Neuronal stem cell (in vitro differentiated cells): ENCODE data around the gene CTNND2.
"Not testable (repeated sequence)": the region's sequence is repeated elsewhere in the genome, so short reads cannot be mapped to it uniquely, and the experiment has no call there.

ENCODE experiments used
- DNase-seq: peaks from one replicate; pipeline ENCODE4 v3.0.0-alpha.2; 2013; ENCODE audit warnings: low spot score
- H2AFZ ChIP-seq: one replicate; pipeline ENCODE4 v1.6.1; 2013; ENCODE audit warnings: mild to moderate bottlenecking, low read length, inconsistent platforms
- H2AK5ac ChIP-seq: 2 replicates; pipeline ENCODE4 v1.6.1; 2013; ENCODE audit warnings: low read depth, mild to moderate bottlenecking, inconsistent platforms, low read length, moderate library complexity, mixed read lengths
- H2BK120ac ChIP-seq: 2 replicates; pipeline ENCODE4 v1.6.1; 2013; ENCODE audit warnings: low read depth, mild to moderate bottlenecking, inconsistent platforms, low read length, moderate library complexity, mixed read lengths
- H2BK12ac ChIP-seq: one replicate; pipeline ENCODE4 v1.6.1; 2013; ENCODE audit warnings: low read length, inconsistent platforms
- H2BK15ac ChIP-seq: 2 replicates; pipeline ENCODE4 v1.6.1; 2013; ENCODE audit warnings: mild to moderate bottlenecking, low read length, inconsistent platforms, mixed read lengths
- H2BK5ac ChIP-seq: one replicate; pipeline ENCODE4 v1.6.1; 2013; ENCODE audit warnings: inconsistent platforms, mild to moderate bottlenecking, low read length, moderate library complexity
- H3K14ac ChIP-seq: one replicate; pipeline ENCODE4 v1.6.1; 2013; ENCODE audit warnings: low read length, inconsistent platforms
- H3K18ac ChIP-seq: 2 replicates; pipeline ENCODE4 v1.6.1; 2013; ENCODE audit warnings: low read length, inconsistent platforms
- H3K23ac ChIP-seq: 2 replicates; pipeline ENCODE4 v1.6.1; 2013; ENCODE audit warnings: low read depth, mild to moderate bottlenecking, mixed read lengths, low read length, inconsistent platforms; ENCODE audit not compliant: poor library complexity
- H3K27ac ChIP-seq: replicated peaks from 3 replicates; pipeline ENCODE4 v1.5.1; 2013; ENCODE audit warnings: low read length, inconsistent platforms
- H3K27me3 ChIP-seq, 3 experiments: 2 replicates each; pipeline ENCODE4 v1.6.1; 2013; ENCODE audit warnings: low read length in 3 of 3, mild to moderate bottlenecking in 2 of 3, inconsistent platforms in 1 of 3, low read depth in 1 of 3, mixed read lengths in 1 of 3, moderate library complexity in 1 of 3; ENCODE audit not compliant: control insufficient read depth in 3 of 3, insufficient read depth in 3 of 3
- H3K36me3 ChIP-seq, 2 donors: replicated peaks in 1 of 2; 2 replicates each; pipeline ENCODE4 v1.6.1; 2013; ENCODE audit warnings: low read length in 2 of 2; ENCODE audit not compliant: control insufficient read depth in 2 of 2, insufficient read depth in 2 of 2
- H3K4ac ChIP-seq: 2 replicates; pipeline ENCODE4 v1.6.1; 2013; ENCODE audit warnings: inconsistent platforms, mild to moderate bottlenecking, low read length, moderate library complexity
- H3K4me1 ChIP-seq, 2 donors: 1 replicate in 1 of 2; 2 replicates in 1 of 2; pipeline ENCODE4 v1.6.1; 2013; ENCODE audit warnings: low read length in 2 of 2, low read depth in 1 of 2; ENCODE audit not compliant: control insufficient read depth in 2 of 2, insufficient read depth in 1 of 2
- H3K4me2 ChIP-seq: one replicate; pipeline ENCODE4 v1.6.1; 2013; ENCODE audit warnings: mild to moderate bottlenecking, low read length, inconsistent platforms; ENCODE audit not compliant: insufficient read depth, poor library complexity, severe bottlenecking
- H3K4me3 ChIP-seq, 2 donors: 2 replicates each; pipeline ENCODE4 v1.5.1; 2013; ENCODE audit warnings: low read length in 2 of 2, mild to moderate bottlenecking in 2 of 2, inconsistent platforms in 1 of 2, moderate library complexity in 1 of 2
- H3K79me1 ChIP-seq: one replicate; pipeline ENCODE4 v1.6.1; 2013; ENCODE audit warnings: low read depth, mild to moderate bottlenecking, inconsistent platforms, low read length, moderate library complexity
- H3K9ac ChIP-seq: one replicate; pipeline ENCODE4 v1.6.1; 2013; ENCODE audit warnings: mild to moderate bottlenecking, low read depth, low read length, inconsistent platforms; ENCODE audit not compliant: poor library complexity
- H3K9me3 ChIP-seq, 2 donors: replicated peaks in 1 of 2; 2 replicates each; pipeline versions ENCODE3 to v1.6.1; 2013; ENCODE audit warnings: low read length in 2 of 2, mild to moderate bottlenecking in 2 of 2, inconsistent platforms in 1 of 2, low read depth in 1 of 2, mixed read lengths in 1 of 2, moderate library complexity in 1 of 2; ENCODE audit not compliant: control insufficient read depth in 2 of 2, insufficient read depth in 1 of 2
- H4K8ac ChIP-seq: one replicate; pipeline ENCODE4 v1.6.1; 2013; ENCODE audit warnings: low read depth, mild to moderate bottlenecking, inconsistent platforms, low read length, moderate library complexity
- H4K91ac ChIP-seq: one replicate; pipeline ENCODE4 v1.6.1; 2013; ENCODE audit warnings: low read length, low read depth, mild to moderate bottlenecking, inconsistent platforms; ENCODE audit not compliant: poor library complexity
- WGBS, 2 donors: extraction: QIAGEN DNeasy Blood & Tissue Kit; methylation state at CpG; one replicate each; pipeline ENCODE4 v1.1.7; 2013; ENCODE audit warnings: missing lambda C conversion rate in 2 of 2, mixed read lengths in 1 of 2; ENCODE audit not compliant: insufficient read length in 2 of 2, insufficient replicate concordance in 1 of 2; ENCODE audit errors: extremely low coverage in 2 of 2; 5-methylcytosine and 5-hydroxymethylcytosine counted together

CTNND2 gene

DNA sequence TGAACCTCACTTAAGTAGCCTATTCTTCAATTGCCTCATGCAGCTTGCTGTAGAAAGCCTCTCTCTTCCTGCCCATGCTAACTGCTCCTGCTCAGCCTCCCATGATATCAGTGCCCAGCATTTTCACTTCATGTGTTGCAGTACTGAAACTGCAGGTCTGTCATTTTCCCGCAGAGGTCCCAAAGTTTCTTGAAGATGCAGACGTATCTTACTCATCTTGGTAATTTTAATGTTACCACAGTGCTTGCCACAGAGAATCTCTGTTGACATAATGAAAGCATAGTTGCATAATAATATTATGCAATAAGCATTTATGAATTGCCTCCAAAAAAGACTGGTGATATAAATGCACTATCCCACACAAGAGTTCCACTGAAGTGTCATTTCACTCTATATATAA lies 582.1 kb downstream of the CTNND2 start:
- H3K79me1 ChIP-seq = no peaks in the 10 kb centered on the region
- H3K9ac ChIP-seq = no peak overlapping the region
- no peak overlapping the region for H3K23ac ChIP-seq
- no peak overlapping the region for H2BK5ac ChIP-seq
- no peak overlapping the region for H2BK15ac ChIP-seq
- WGBS, 2 donors = no CpG with 5 or more reads among the region's 2 CpGs
- no peak overlapping the region for H3K4ac ChIP-seq
- H3K4me2 ChIP-seq = no peak overlapping the region
- H4K91ac ChIP-seq = no peak overlapping the region
- no peak overlapping the region for H2BK12ac ChIP-seq
- H3K27me3 ChIP-seq = no peaks in the 10 kb centered on the region
- H2AK5ac ChIP-seq = no peak overlapping the region
- H3K14ac ChIP-seq = no peak overlapping the region
- no peak for DNase-seq
- no peak overlapping the region for H3K4me3 ChIP-seq
- H3K18ac ChIP-seq = no peak overlapping the region
- no peak overlapping the region for H4K8ac ChIP-seq
- peaks cover 0 to 4% of the 10 kb centered on the region in 2 donors for H3K36me3 ChIP-seq
- H2AFZ ChIP-seq = no peak overlapping the region
- peaks cover 0 to 11% of the 10 kb centered on the region in 2 donors for H3K9me3 ChIP-seq
- H3K4me1 ChIP-seq = peaks cover 12 to 29% of the 10 kb centered on the region in 2 donors
- H2BK120ac ChIP-seq = no peak overlapping the region
- no peak overlapping the region for H3K27ac ChIP-seq

DNA sequence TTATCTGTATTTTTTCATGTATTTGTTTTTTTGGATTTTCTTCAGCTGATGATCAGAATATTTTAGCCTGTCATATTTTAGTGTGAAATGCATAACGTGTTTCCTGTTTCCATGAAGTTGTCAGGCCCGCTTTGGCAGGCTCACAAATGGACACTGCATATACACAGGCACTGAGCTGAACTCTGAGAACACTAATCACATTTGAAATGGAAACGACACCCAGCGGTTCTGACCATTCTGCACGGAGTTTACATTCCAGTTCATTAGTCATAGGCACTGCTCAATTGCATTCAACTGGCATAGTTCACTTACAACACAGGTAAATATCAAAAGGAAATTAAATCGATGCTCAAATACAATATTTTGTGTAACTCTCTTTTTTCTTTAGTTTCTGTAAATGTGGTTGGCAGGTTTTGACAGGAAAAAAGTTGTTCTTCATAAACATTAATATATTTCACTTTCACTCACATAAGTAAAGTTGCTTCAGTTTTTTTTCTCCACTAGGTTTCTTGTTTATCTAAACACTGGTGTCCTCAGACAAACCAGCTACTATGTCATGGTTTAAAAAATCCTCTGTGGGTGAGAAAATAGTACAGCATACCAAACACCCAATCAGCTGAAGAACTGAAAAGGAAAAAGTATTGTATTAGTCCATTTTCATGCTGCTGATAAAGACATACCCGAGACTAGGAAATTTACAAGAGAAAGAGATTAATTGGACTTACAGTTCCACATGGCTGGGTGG lies 584.2 kb downstream of the CTNND2 start:
- no peak overlapping the region for H2BK120ac ChIP-seq
- H3K79me1 ChIP-seq = no peaks in the 10 kb centered on the region
- H2AK5ac ChIP-seq = no peak overlapping the region
- H2BK12ac ChIP-seq = no peak overlapping the region
- no peak overlapping the region for H2BK15ac ChIP-seq
- H3K4ac ChIP-seq = no peak overlapping the region
- DNase-seq = no peak
- no CpG with 5 or more reads among the region's 7 CpGs for WGBS, 2 donors
- H3K4me3 ChIP-seq = no peak overlapping the region
- H3K27me3 ChIP-seq = no peaks in the 10 kb centered on the region
- no peak overlapping the region for H4K8ac ChIP-seq
- no peak overlapping the region for H3K18ac ChIP-seq
- H2AFZ ChIP-seq = no peak overlapping the region
- H3K9me3 ChIP-seq = peaks cover 0 to 5% of the 10 kb centered on the region in 2 donors
- H2BK5ac ChIP-seq = no peak overlapping the region
- H4K91ac ChIP-seq = no peak overlapping the region
- H3K27ac ChIP-seq = no peak overlapping the region
- H3K4me2 ChIP-seq = no peak overlapping the region
- H3K14ac ChIP-seq = no peak overlapping the region
- H3K4me1 ChIP-seq = peaks cover 2 to 12% of the 10 kb centered on the region in 2 donors
- peaks cover 0 to 4% of the 10 kb centered on the region in 2 donors for H3K36me3 ChIP-seq
- H3K23ac ChIP-seq = no peak overlapping the region
- H3K9ac ChIP-seq = no peak overlapping the region

DNA sequence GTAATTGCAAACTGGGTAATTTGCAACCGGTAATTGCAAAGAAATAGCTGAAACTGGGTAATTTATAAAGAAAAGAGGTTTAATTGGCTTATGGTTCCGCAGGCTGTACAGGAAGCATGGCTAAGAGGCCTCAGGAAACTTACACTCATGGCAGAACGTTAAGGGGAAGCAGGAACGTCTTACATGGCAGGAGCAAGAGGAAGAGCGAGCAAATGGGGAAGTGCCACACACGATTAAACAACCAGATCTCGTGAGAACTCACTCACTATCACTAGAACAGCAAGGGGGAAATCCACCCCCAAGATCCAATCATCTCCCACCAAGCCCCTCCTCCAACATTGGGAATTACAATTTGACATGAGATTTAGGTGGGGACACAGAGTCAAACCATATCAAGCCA lies 590.6 kb downstream of the CTNND2 start:
- WGBS, 2 donors = no CpG with 5 or more reads among the region's 7 CpGs
- H2AFZ ChIP-seq, H3K9ac ChIP-seq, H3K9me3 ChIP-seq, H2BK15ac ChIP-seq, H2AK5ac ChIP-seq, H3K23ac ChIP-seq, H4K91ac ChIP-seq, H3K4me3 ChIP-seq, DNase-seq, H3K4ac ChIP-seq, H3K79me1 ChIP-seq, H3K18ac ChIP-seq, H2BK5ac ChIP-seq, H4K8ac ChIP-seq, H3K27ac ChIP-seq, H3K4me1 ChIP-seq, H3K14ac ChIP-seq, H3K27me3 ChIP-seq, H2BK120ac ChIP-seq, H3K4me2 ChIP-seq, H2BK12ac ChIP-seq: not testable (repeated sequence)
- peaks cover 0 to 11% of the 10 kb centered on the region in 2 donors for H3K36me3 ChIP-seq

DNA sequence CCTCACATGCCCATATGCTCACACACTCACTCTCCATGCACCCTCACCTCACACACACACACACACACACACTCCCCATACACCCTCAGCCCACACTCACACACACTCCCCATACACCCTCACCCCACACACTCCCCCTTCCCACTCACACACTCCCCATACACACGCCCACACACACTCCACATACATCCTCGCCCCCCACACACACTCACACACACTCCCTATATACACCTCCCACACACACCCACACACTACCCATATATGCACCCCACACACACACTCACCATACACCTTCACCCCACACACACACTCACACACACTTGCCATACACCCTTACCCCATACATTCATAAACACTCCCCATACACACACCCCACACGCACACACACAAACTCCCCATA lies 592.5 kb downstream of the CTNND2 start:
- no peak overlapping the region for H2AFZ ChIP-seq
- H3K36me3 ChIP-seq = peaks cover 0 to 7% of the 10 kb centered on the region in 2 donors
- 100% methylated on average over 1 to 3 of the region's 3 CpGs for WGBS, 2 donors
- no peak overlapping the region for H2AK5ac ChIP-seq
- no peaks in the 10 kb centered on the region for H3K27me3 ChIP-seq
- DNase-seq = no peak
- peak overlapping the region; percentile 97 for H3K14ac ChIP-seq
- no peak overlapping the region for H3K4ac ChIP-seq
- no peaks in the 10 kb centered on the region for H3K79me1 ChIP-seq
- H2BK120ac ChIP-seq = no peak overlapping the region
- H3K9ac ChIP-seq = no peak overlapping the region
- H3K23ac ChIP-seq = no peak overlapping the region
- no peak overlapping the region for H3K27ac ChIP-seq
- no peaks in the 10 kb centered on the region for H3K4me1 ChIP-seq
- H4K8ac ChIP-seq = peak overlapping the region; percentile 20
- no peak overlapping the region for H2BK5ac ChIP-seq
- peak overlapping the region; percentile 17 for H3K18ac ChIP-seq
- H4K91ac ChIP-seq = no peak overlapping the region
- H2BK12ac ChIP-seq = no peak overlapping the region
- peaks cover 0 to 6% of the 10 kb centered on the region in 2 donors for H3K9me3 ChIP-seq
- H3K4me2 ChIP-seq = no peak overlapping the region
- H2BK15ac ChIP-seq = no peak overlapping the region
- no peak overlapping the region for H3K4me3 ChIP-seq
